ENCODE measurements around the gene IGFBPL1.

GRCh38 chr9:38436708-38437107 is 12.5 kb upstream of the IGFBPL1 start:
- TF ChIP-seq CTCF (conservative IDR thresholded peaks at IDR 0.05; ENCODE audit: low read length) (no peak), EZH2phosphoT487 (IDR thresholded peaks at IDR 0.05; ENCODE audit: borderline replicate concordance, low read depth, low read length) (no peak)
